Adipocyte (in vitro differentiated cells): Measurements from ENCODE around the gene TRPM3.
A peak's percentile ranks its signal among the peaks of the same experiment; 100 is the strongest.

Source experiments
- DNase-seq: peaks from one replicate; pipeline ENCODE4 v3.0.0-alpha.2; 2015; ENCODE audit warnings: low read depth
- H3K27me3 ChIP-seq: replicated peaks from 2 replicates; pipeline ENCODE4 v1.7.0; 2013; ENCODE audit warnings: mild to moderate bottlenecking, low read length, moderate library complexity; ENCODE audit not compliant: control insufficient read depth, insufficient read depth
- H3K36me3 ChIP-seq: 2 replicates; pipeline ENCODE4 v1.7.0; 2013; ENCODE audit warnings: low read length, mild to moderate bottlenecking, moderate library complexity; ENCODE audit not compliant: control insufficient read depth, insufficient read depth, severe bottlenecking
- H3K4me1 ChIP-seq: 2 replicates; pipeline ENCODE4 v1.7.0; 2013; ENCODE audit warnings: mild to moderate bottlenecking, low read length, moderate library complexity; ENCODE audit not compliant: control insufficient read depth, insufficient read depth
- H3K4me3 ChIP-seq: 2 replicates; pipeline ENCODE4 v1.7.0; 2013; ENCODE audit warnings: mild to moderate bottlenecking, low read length, moderate library complexity
- H3K9ac ChIP-seq: 2 replicates; pipeline ENCODE4 v1.7.0; 2013; ENCODE audit warnings: mild to moderate bottlenecking, low read length, moderate library complexity
- H3K9me3 ChIP-seq: 2 replicates; pipeline ENCODE4 v1.7.0; 2013; ENCODE audit warnings: mild to moderate bottlenecking, low read length, moderate library complexity; ENCODE audit not compliant: control insufficient read depth

The TRPM3 gene

GRCh38 chr9:70883963-70884793 is 237.2 kb downstream of the TRPM3 start:
- no peaks in the 10 kb centered on the region for H3K4me1 ChIP-seq
- H3K9ac ChIP-seq, result no peak overlapping the region
- H3K27me3 ChIP-seq, result no peaks in the 10 kb centered on the region
- H3K9me3 ChIP-seq, result no peaks in the 10 kb centered on the region
- H3K36me3 ChIP-seq, result no peaks in the 10 kb centered on the region
- peak; percentile 45 for DNase-seq
- no peak overlapping the region for H3K4me3 ChIP-seq

- Histone ChIP-seq H3K9ac (no peak overlapping the region), H3K27me3 (no peaks in the 10 kb centered on the region), H3K4me3 (no peak overlapping the region), H3K4me1 (no peaks in the 10 kb centered on the region), H3K36me3 (no peaks in the 10 kb centered on the region), H3K9me3 (no peaks in the 10 kb centered on the region)
- DNase-seq, result peak; percentile 27
These were observed 238.4 kb downstream of the TRPM3 start for GRCh38 chr9:70883056-70883455.

GRCh38 chr9:70881333-70881732 is 240.1 kb downstream of the TRPM3 start:
- no peaks in the 10 kb centered on the region for H3K4me1 ChIP-seq
- DNase-seq, result no peak
- H3K27me3 ChIP-seq, result no peaks in the 10 kb centered on the region
- H3K36me3 ChIP-seq, result no peaks in the 10 kb centered on the region
- H3K9ac ChIP-seq, result no peak overlapping the region
- no peaks in the 10 kb centered on the region for H3K9me3 ChIP-seq
- H3K4me3 ChIP-seq, result no peak overlapping the region

GRCh38 chr9:70880535-70880934 is 240.9 kb downstream of the TRPM3 start:
- H3K9ac ChIP-seq, result no peak overlapping the region
- no peaks in the 10 kb centered on the region for H3K4me1 ChIP-seq
- no peaks in the 10 kb centered on the region for H3K36me3 ChIP-seq
- no peaks in the 10 kb centered on the region for H3K27me3 ChIP-seq
- no peaks in the 10 kb centered on the region for H3K9me3 ChIP-seq
- H3K4me3 ChIP-seq, result no peak overlapping the region
- DNase-seq, result no peak

GRCh38 chr9:70878576-70878975 is 242.8 kb downstream of the TRPM3 start:
- Histone ChIP-seq H3K36me3 (no peaks in the 10 kb centered on the region), H3K4me1 (peaks cover 15% of the 10 kb centered on the region), H3K27me3 (no peaks in the 10 kb centered on the region), H3K9me3 (no peaks in the 10 kb centered on the region), H3K9ac (no peak overlapping the region), H3K4me3 (no peak overlapping the region)
- no peak for DNase-seq

GRCh38 chr9:70874451-70874850 is 247.0 kb downstream of the TRPM3 start:
- Histone ChIP-seq H3K36me3 (no peaks in the 10 kb centered on the region), H3K9me3 (no peaks in the 10 kb centered on the region), H3K4me1 (peaks cover 21% of the 10 kb centered on the region), H3K4me3 (no peak overlapping the region), H3K27me3 (no peaks in the 10 kb centered on the region), H3K9ac (no peak overlapping the region)
- peak; percentile 51 for DNase-seq

- H3K4me3 ChIP-seq, result no peak overlapping the region
- peak; percentile 11 for DNase-seq
- H3K9ac ChIP-seq, result no peak overlapping the region
- no peaks in the 10 kb centered on the region for H3K9me3 ChIP-seq
- H3K4me1 ChIP-seq, result peaks cover 21% of the 10 kb centered on the region
- no peaks in the 10 kb centered on the region for H3K27me3 ChIP-seq
- H3K36me3 ChIP-seq, result no peaks in the 10 kb centered on the region
These were observed 247.9 kb downstream of the TRPM3 start for GRCh38 chr9:70873506-70873905.

- Histone ChIP-seq H3K9ac (peak overlapping the region; percentile 70), H3K4me3 (peak overlapping the region; percentile 78), H3K36me3 (no peaks in the 10 kb centered on the region), H3K9me3 (no peaks in the 10 kb centered on the region), H3K4me1 (peaks cover 10% of the 10 kb centered on the region), H3K27me3 (no peaks in the 10 kb centered on the region)
- no peak for DNase-seq
These were observed 252.5 kb downstream of the TRPM3 start for GRCh38 chr9:70868661-70869652.

- Histone ChIP-seq H3K27me3 (no peaks in the 10 kb centered on the region), H3K4me1 (peaks cover 1% of the 10 kb centered on the region), H3K36me3 (no peaks in the 10 kb centered on the region), H3K9me3 (no peaks in the 10 kb centered on the region), H3K4me3 (peak overlapping the region; percentile 78), H3K9ac (peak overlapping the region; percentile 70)
- DNase-seq, result no peak
These were observed 253.4 kb downstream of the TRPM3 start for GRCh38 chr9:70868041-70868440.

GRCh38 chr9:70865471-70865870 is 255.9 kb downstream of the TRPM3 start:
- no peak for DNase-seq
- Histone ChIP-seq H3K27me3 (no peaks in the 10 kb centered on the region), H3K4me3 (no peak overlapping the region), H3K9me3 (no peaks in the 10 kb centered on the region), H3K4me1 (no peaks in the 10 kb centered on the region), H3K36me3 (no peaks in the 10 kb centered on the region), H3K9ac (no peak overlapping the region)

GRCh38 chr9:70861797-70862196 is 259.6 kb downstream of the TRPM3 start:
- Histone ChIP-seq H3K9me3 (no peaks in the 10 kb centered on the region), H3K27me3 (no peaks in the 10 kb centered on the region), H3K4me1 (no peaks in the 10 kb centered on the region), H3K36me3 (no peaks in the 10 kb centered on the region), H3K4me3 (no peak overlapping the region), H3K9ac (no peak overlapping the region)
- no peak for DNase-seq
